Liver (tissue), 9 donors: ENCODE results near the gene THRB. TPM values are rescaled to one million over a fixed set of nuclear protein-coding genes. Genes with fewer than 3 reads are reported as not detected.

ENCODE experiments used
- DNase-seq: peaks from one replicate; pipeline ENCODE4 v3.0.0-alpha.2; 2017; ENCODE audit warnings: low spot score
- H3K27ac ChIP-seq, 2 donors: one replicate each; pipeline ENCODE4 v1.7.0; 2013; ENCODE audit warnings: inconsistent platforms in 2 of 2, low read length in 2 of 2, control low read depth in 1 of 2, low read depth in 1 of 2, mild to moderate bottlenecking in 1 of 2
- H3K27me3 ChIP-seq, 4 donors: one replicate each; pipeline versions ENCODE4 v1.6.1 to v1.7.0; 2013; ENCODE audit warnings: low read length in 3 of 4, inconsistent platforms in 1 of 4, mild to moderate bottlenecking in 1 of 4, moderate library complexity in 1 of 4; ENCODE audit not compliant: control insufficient read depth in 4 of 4, insufficient read depth in 4 of 4
- H3K36me3 ChIP-seq, 4 donors: one replicate each; pipeline versions ENCODE4 v1.6.1 to v1.7.0; 2013; ENCODE audit warnings: low read length in 3 of 4, mild to moderate bottlenecking in 3 of 4, low read depth in 1 of 4, moderate library complexity in 1 of 4; ENCODE audit not compliant: control insufficient read depth in 4 of 4, insufficient read depth in 3 of 4
- H3K4me1 ChIP-seq, 4 donors: one replicate each; pipeline versions ENCODE4 v1.6.1 to v1.7.0; 2013; ENCODE audit warnings: low read length in 3 of 4, mild to moderate bottlenecking in 3 of 4, moderate library complexity in 1 of 4; ENCODE audit not compliant: control insufficient read depth in 4 of 4, insufficient read depth in 4 of 4
- H3K4me3 ChIP-seq, 3 donors: one replicate each; pipeline versions ENCODE4 v1.6.1 to v1.7.0; 2013; ENCODE audit warnings: low read length in 3 of 3, control low read depth in 1 of 3, low read depth in 1 of 3, mild to moderate bottlenecking in 1 of 3
- H3K9ac ChIP-seq, 2 donors: one replicate each; pipeline ENCODE4 v1.7.0; 2013; ENCODE audit warnings: low read length in 2 of 2, mild to moderate bottlenecking in 2 of 2, moderate library complexity in 2 of 2, control low read depth in 1 of 2, low read depth in 1 of 2
- H3K9me3 ChIP-seq, 4 donors: one replicate each; pipeline versions ENCODE4 v1.6.1 to v1.7.0; 2013; ENCODE audit warnings: low read length in 3 of 4; ENCODE audit not compliant: control insufficient read depth in 4 of 4
- ATF3 ChIP-seq: IDR thresholded peaks from 2 replicates; pipeline ENCODE4 v1.6.1; 2016; ENCODE audit warnings: antibody characterized with exemption
- EGR1 ChIP-seq, 2 donors: IDR thresholded peaks; 2 replicates each; pipeline ENCODE4 v1.6.1; 2016 to 2018; ENCODE audit warnings: antibody characterized with exemption in 2 of 2, low read depth in 2 of 2
- FOXA1 ChIP-seq: IDR thresholded peaks from 2 replicates; pipeline ENCODE4 v1.6.1; 2016; ENCODE audit warnings: antibody characterized with exemption
- FOXA2 ChIP-seq: IDR thresholded peaks from 2 replicates; pipeline ENCODE4 v1.6.1; 2016; ENCODE audit warnings: antibody characterized with exemption
- GABPA ChIP-seq, 2 donors: IDR thresholded peaks in 1 of 2; conservative IDR thresholded peaks in 1 of 2; 2 replicates each; pipeline ENCODE4 v1.6.1; 2016; ENCODE audit warnings: antibody characterized with exemption in 2 of 2, mild to moderate bottlenecking in 1 of 2, moderate library complexity in 1 of 2
- HNF4A ChIP-seq, 2 donors: conservative IDR thresholded peaks; 2 replicates each; pipeline ENCODE4 v1.6.1; 2016; ENCODE audit warnings: antibody characterized with exemption in 2 of 2, mild to moderate bottlenecking in 2 of 2
- HNF4G ChIP-seq: IDR thresholded peaks from 2 replicates; pipeline ENCODE4 v1.6.1; 2016; ENCODE audit warnings: antibody characterized with exemption
- JUND ChIP-seq, 2 donors: IDR thresholded peaks; 2 replicates each; pipeline ENCODE4 v1.6.1; 2016; ENCODE audit warnings: antibody characterized with exemption in 2 of 2
- MAX ChIP-seq: IDR thresholded peaks from 2 replicates; pipeline ENCODE4 v1.6.1; 2016; ENCODE audit warnings: antibody characterized with exemption
- NR2F2 ChIP-seq: IDR thresholded peaks from 2 replicates; pipeline ENCODE4 v1.6.1; 2016; ENCODE audit warnings: antibody characterized with exemption
- RAD21 ChIP-seq, 2 donors: IDR thresholded peaks; 2 replicates each; pipeline ENCODE4 v1.6.1; 2016; ENCODE audit warnings: antibody characterized with exemption in 2 of 2, mild to moderate bottlenecking in 2 of 2
- REST ChIP-seq: IDR thresholded peaks from 2 replicates; pipeline ENCODE4 v1.6.1; 2016; ENCODE audit warnings: antibody characterized with exemption, mild to moderate bottlenecking
- RXRA ChIP-seq, 2 donors: IDR thresholded peaks; 2 replicates each; pipeline ENCODE4 v1.6.1; 2017 to 2018; ENCODE audit warnings: antibody characterized with exemption in 2 of 2, mild to moderate bottlenecking in 1 of 2
- SP1 ChIP-seq: IDR thresholded peaks from 2 replicates; pipeline ENCODE4 v1.6.1; 2018; ENCODE audit warnings: antibody characterized with exemption, mild to moderate bottlenecking
- TAF1 ChIP-seq: conservative IDR thresholded peaks from 2 replicates; pipeline ENCODE4 v1.6.1; 2016; ENCODE audit warnings: antibody characterized with exemption, mild to moderate bottlenecking
- YY1 ChIP-seq: IDR thresholded peaks from 2 replicates; pipeline ENCODE4 v1.6.1; 2016; ENCODE audit warnings: antibody characterized with exemption, mild to moderate bottlenecking
- ZBTB33 ChIP-seq: IDR thresholded peaks from 2 replicates; pipeline ENCODE4 v1.6.1; 2016; ENCODE audit warnings: antibody characterized with exemption
- WGBS: extraction: QIAGEN DNeasy Blood & Tissue Kit; methylation state at CpG from one replicate; pipeline ENCODE4 v1.1.7; 2013; 5-methylcytosine and 5-hydroxymethylcytosine counted together
- polyA plus RNA-seq, 2 donors: library from polyadenylated mRNA; stranded (reverse) in 1 of 2; unstranded in 1 of 2; fragments of 200-250 nt in 1 of 2; fragments of >200 nt in 1 of 2; fragmentation: Nextera tagmentation in 1 of 2; extraction: Ambion mirVana in 1 of 2; gene quantifications; one replicate each; pipeline versions ENCODE4 v1.2.1 to v1.2.3, GENCODE V29; 2013 to 2015
- total RNA-seq, 2 donors: library from RNA; depleted of rRNA; stranded (reverse); fragments of >200 nt; gene quantifications; one replicate each; pipeline ENCODE4 v1.2.3, GENCODE V29; 2014
- donor health status: healthy.
- donor health status: healthy.
- donor health status: healthy.
- donor health status: healthy.
- donor health status: healthy.

Gene THRB
- total and polyA plus RNA-seq, 4 donors, result 5.9 to 23.9 (median 9.3) TPM

GRCh38 chr3:24400015-24400414, 94.6 kb downstream of the THRB start:
- peaks cover 0 to 13% (median 9%) of the 10 kb centered on the region in 4 donors for H3K4me1 ChIP-seq
- no peak for TF ChIP-seq ZBTB33
- TF ChIP-seq YY1, result no peak
- TF ChIP-seq EGR1 (IDR thresholded peaks at IDR 0.05; ENCODE audit: low read depth in 2 of 2), result no peak
- no peak for TF ChIP-seq REST
- no peak for TF ChIP-seq FOXA2
- TF ChIP-seq JUND (IDR thresholded peaks at IDR 0.05), result no peak
- TF ChIP-seq TAF1, result no peak
- no peak for TF ChIP-seq MAX
- TF ChIP-seq RAD21 (IDR thresholded peaks at IDR 0.05), result no peak
- no peak for TF ChIP-seq NR2F2
- TF ChIP-seq SP1, result no peak
- no peak for TF ChIP-seq GABPA (IDR thresholded peaks at IDR 0.05 in 1 of 2, conservative IDR thresholded peaks at IDR 0.05 in 1 of 2)
- no peak for TF ChIP-seq ATF3
- TF ChIP-seq HNF4A (conservative IDR thresholded peaks at IDR 0.05), result no peak
- no peaks in the 10 kb centered on the region for H3K27me3 ChIP-seq
- H3K9me3 ChIP-seq, result no peaks in the 10 kb centered on the region
- H3K36me3 ChIP-seq, result no peaks in the 10 kb centered on the region
- WGBS, result 61% methylated on average over 2 of the region's 2 CpGs
- H3K27ac ChIP-seq, result no peak overlapping the region
- H3K9ac ChIP-seq, result no peak overlapping the region
- H3K4me3 ChIP-seq, result no peak overlapping the region
- no peak for DNase-seq

- Histone ChIP-seq H3K27me3 (no peaks in the 10 kb centered on the region), H3K27ac (no peak overlapping the region), H3K4me1 (peaks cover 0 to 11% (median 8%) of the 10 kb centered on the region in 4 donors), H3K9ac (no peak overlapping the region), H3K36me3 (no peaks in the 10 kb centered on the region), H3K4me3 (no peak overlapping the region), H3K9me3 (no peaks in the 10 kb centered on the region)
- DNase-seq, result no peak
- WGBS, result 92% methylated on average over 3 of the region's 3 CpGs
- TF ChIP-seq RAD21 (IDR thresholded peaks at IDR 0.05), result no peak
- TF ChIP-seq JUND (IDR thresholded peaks at IDR 0.05), result no peak
- TF ChIP-seq MAX, result no peak
- TF ChIP-seq HNF4A (conservative IDR thresholded peaks at IDR 0.05), result no peak
- TF ChIP-seq TAF1, result no peak
- no peak for TF ChIP-seq REST
- TF ChIP-seq YY1, result no peak
- TF ChIP-seq GABPA (IDR thresholded peaks at IDR 0.05 in 1 of 2, conservative IDR thresholded peaks at IDR 0.05 in 1 of 2), result no peak
- no peak for TF ChIP-seq SP1
- no peak for TF ChIP-seq ZBTB33
- TF ChIP-seq HNF4G, result no peak
- TF ChIP-seq EGR1 (IDR thresholded peaks at IDR 0.05; ENCODE audit: low read depth in 2 of 2), result no peak
- no peak for TF ChIP-seq FOXA1
- TF ChIP-seq NR2F2, result no peak
- TF ChIP-seq RXRA (IDR thresholded peaks at IDR 0.05), result no peak
- no peak for TF ChIP-seq FOXA2
Observed at GRCh38 chr3:24399614-24400013, 95.0 kb downstream of the THRB start.
